ENCODE measurements around the gene HS3ST2. TPM values are rescaled to one million over a fixed set of nuclear protein-coding genes. Genes with fewer than 3 reads are reported as not detected.

HS3ST2 gene
- total RNA-seq, 1 experiment from 2014 or later, result 0.61 TPM

GRCh38 chr16:22848451-22848850 lies 34.5 kb downstream of the HS3ST2 start:
- no peaks in the 10 kb centered on the region for H3K36me3 Mint-ChIP-seq
- H3K4me1 Mint-ChIP-seq, result peaks cover 12% of the 10 kb centered on the region
- ATAC-seq (peak; percentile 43; the same call in 1 of the 2 replicates), DNase-seq (ENCODE audit: low spot score) (no peak)
- no peak overlapping the region for H3K27ac Mint-ChIP-seq
- ChIA-PET CTCF (no interaction called here), POLR2A (no interaction called here)
- no peaks in the 10 kb centered on the region for H3K27me3 Mint-ChIP-seq (ENCODE audit: low read depth)
- no peak for TF ChIP-seq USF1 (CRISPR knock-in tag; IDR thresholded peaks at IDR 0.05)
- TF ChIP-seq GABPB1 (CRISPR knock-in tag; IDR thresholded peaks at IDR 0.05), result no peak
- TF ChIP-seq ZSCAN18 (CRISPR knock-in tag; IDR thresholded peaks at IDR 0.05), result no peak
- no peak for TF ChIP-seq CREB1 (CRISPR knock-in tag; IDR thresholded peaks at IDR 0.05)
- no peak for TF ChIP-seq ZNF416 (CRISPR knock-in tag; IDR thresholded peaks at IDR 0.05)
- TF ChIP-seq USF2 (CRISPR knock-in tag; IDR thresholded peaks at IDR 0.05), result no peak
- TF ChIP-seq NR1H2 (CRISPR knock-in tag; IDR thresholded peaks at IDR 0.05), result no peak
- no peak for TF ChIP-seq ZNF317 (CRISPR knock-in tag; IDR thresholded peaks at IDR 0.05; ENCODE audit: borderline replicate concordance, low read depth)
- TF ChIP-seq ZNF232 (CRISPR knock-in tag; IDR thresholded peaks at IDR 0.05), result no peak
- TF ChIP-seq MXD4 (CRISPR knock-in tag; IDR thresholded peaks at IDR 0.05; ENCODE audit: borderline replicate concordance), result no peak
- no peak for TF ChIP-seq TCF7 (CRISPR knock-in tag; IDR thresholded peaks at IDR 0.05; ENCODE audit: low read depth)
- TF ChIP-seq FOXP4 (CRISPR knock-in tag; IDR thresholded peaks at IDR 0.05), result no peak
- TF ChIP-seq ESRRA (CRISPR knock-in tag; IDR thresholded peaks at IDR 0.05; ENCODE audit: borderline replicate concordance), result no peak
- TF ChIP-seq IRF1 (CRISPR knock-in tag; IDR thresholded peaks at IDR 0.05), result no peak
- no peak for TF ChIP-seq ZBTB21 (CRISPR knock-in tag; IDR thresholded peaks at IDR 0.05; ENCODE audit: borderline replicate concordance)
- TF ChIP-seq TEAD4 (CRISPR knock-in tag; IDR thresholded peaks at IDR 0.05), result no peak
- TF ChIP-seq HMGA2 (CRISPR knock-in tag; IDR thresholded peaks at IDR 0.05), result no peak
- no peak for TF ChIP-seq PRDM15 (CRISPR knock-in tag; IDR thresholded peaks at IDR 0.05)
- H3K9me3 Mint-ChIP-seq, result no peaks in the 10 kb centered on the region
- H3K4me3 Mint-ChIP-seq, result no peak overlapping the region
